GM12873 (cell line): ENCODE measurements around the gene ZC2HC1B.

Experiments
- CTCF ChIP-seq: IDR thresholded peaks from 2 replicates; pipeline ENCODE4 v1.5.1; 2012; ENCODE audit warnings: low read depth, mild to moderate bottlenecking, moderate library complexity, low read length, control low read depth; ENCODE audit not compliant: insufficient read depth; ENCODE audit errors: missing control alignments

ZC2HC1B gene

GRCh38 chr6:143953922-143954321 is 89.6 kb downstream of the ZC2HC1B start:
- TF ChIP-seq CTCF: no peak

- TF ChIP-seq CTCF: no peak
These were observed 91.7 kb downstream of the ZC2HC1B start for GRCh38 chr6:143955971-143956370.

- TF ChIP-seq CTCF: no peak
These were observed 93.5 kb downstream of the ZC2HC1B start for GRCh38 chr6:143957679-143958274.

- no peak for TF ChIP-seq CTCF
These were observed 94.6 kb downstream of the ZC2HC1B start for GRCh38 chr6:143958839-143959399.

GRCh38 chr6:143959927-143960326 is 95.7 kb downstream of the ZC2HC1B start:
- TF ChIP-seq CTCF: no peak

- no peak for TF ChIP-seq CTCF
These were observed 96.8 kb downstream of the ZC2HC1B start for GRCh38 chr6:143961066-143961465.

GRCh38 chr6:143961886-143962878 is 97.9 kb downstream of the ZC2HC1B start:
- no peak for TF ChIP-seq CTCF
